Adipose tissue (tissue), 3 donors: Measurements from ENCODE around the gene CD38. TPM values are rescaled to one million over a fixed set of nuclear protein-coding genes. Genes with fewer than 3 reads are reported as not detected.
"Not testable (repeated sequence)": the region's sequence is repeated elsewhere in the genome, so short reads cannot be mapped to it uniquely, and the experiment has no call there.

Experiments used
- H3K27ac ChIP-seq: one replicate; pipeline ENCODE4 v1.5.1; 2013; ENCODE audit warnings: low read depth, low read length
- WGBS, 3 donors: extraction: QIAGEN DNeasy Blood & Tissue Kit; methylation state at CpG; one replicate each; pipeline ENCODE4 v1.1.7; 2013; 5-methylcytosine and 5-hydroxymethylcytosine counted together
- polyA plus RNA-seq, 3 donors: library from polyadenylated mRNA; stranded (reverse); fragments of 200-250 nt; gene quantifications; one replicate each; pipeline ENCODE4 v1.2.3, GENCODE V29; 2013
- donor health status: healthy with polysubstance abuse.
- donor health status: Bipolar disorder and iron deficiency.
- donor health status: healthy.

Gene CD38
- polyA plus RNA-seq, 3 donors: 0.94 to 4.7 (median 4.5) TPM

DNA sequence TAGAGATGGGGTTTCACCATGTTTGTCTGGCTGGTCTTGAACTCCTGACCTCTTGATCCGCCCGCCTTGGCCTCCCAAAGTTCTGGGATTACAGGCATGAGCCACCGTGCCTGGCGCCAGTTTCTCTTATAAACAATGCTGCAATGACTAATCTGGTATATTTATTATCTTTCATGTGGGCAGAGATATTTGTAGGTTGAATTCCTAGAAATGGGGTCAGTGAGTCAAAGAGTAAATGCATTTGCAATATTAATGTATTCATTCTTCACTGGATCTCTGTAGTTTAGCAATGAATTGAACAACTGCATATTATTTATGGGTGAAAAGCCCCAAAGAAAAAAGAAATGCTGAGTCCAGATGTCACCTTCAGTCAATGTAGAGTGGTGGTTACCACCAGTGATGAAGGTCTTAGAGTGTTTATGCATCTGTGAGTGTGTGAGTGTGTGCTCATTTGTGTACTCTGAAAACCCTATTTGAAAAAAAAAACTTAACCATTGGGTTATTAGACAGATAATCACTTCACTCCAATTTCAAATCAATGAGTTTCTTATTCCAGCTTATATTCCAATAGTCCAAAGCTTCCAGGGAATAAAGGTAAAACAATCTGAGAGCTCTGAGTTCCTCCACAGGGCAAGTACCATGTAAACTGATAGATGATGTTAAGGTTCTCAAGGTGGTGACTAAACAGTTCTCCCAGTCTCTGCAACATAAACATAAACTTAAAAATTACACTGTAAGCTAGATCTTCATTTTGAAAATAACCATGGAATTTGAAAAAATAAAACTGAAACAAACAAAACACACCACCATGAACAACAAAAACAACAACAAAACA lies 22.6 kb upstream of the CD38 start:
- 79 to 88% (median 87%) methylated on average over 4 of the region's 4 CpGs for WGBS, 3 donors
- H3K27ac ChIP-seq: no peak overlapping the region

DNA sequence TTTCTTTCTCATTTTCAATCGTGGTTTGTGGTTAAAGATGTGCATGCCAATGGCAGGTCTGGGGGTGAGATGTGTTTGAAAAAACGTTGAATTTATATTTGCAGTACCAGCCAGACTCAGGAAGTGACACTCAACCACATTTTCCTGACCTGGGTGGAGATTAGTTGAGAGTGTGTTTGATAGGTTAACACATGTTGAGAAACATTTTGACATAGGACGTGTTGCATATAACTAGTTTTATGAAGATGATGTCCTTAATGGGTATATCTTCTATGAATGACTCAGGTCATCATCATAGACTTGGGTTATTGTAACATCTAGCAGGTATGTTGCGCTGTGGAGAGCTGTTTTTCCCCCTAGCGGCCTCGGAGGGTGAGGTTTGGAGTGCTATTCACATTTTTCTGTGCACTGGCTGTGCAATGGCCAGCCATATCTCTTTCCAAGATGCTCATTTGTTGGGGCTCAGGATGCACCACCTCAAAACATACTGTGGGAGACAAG lies 21.7 kb upstream of the CD38 start:
- no peak overlapping the region for H3K27ac ChIP-seq

DNA sequence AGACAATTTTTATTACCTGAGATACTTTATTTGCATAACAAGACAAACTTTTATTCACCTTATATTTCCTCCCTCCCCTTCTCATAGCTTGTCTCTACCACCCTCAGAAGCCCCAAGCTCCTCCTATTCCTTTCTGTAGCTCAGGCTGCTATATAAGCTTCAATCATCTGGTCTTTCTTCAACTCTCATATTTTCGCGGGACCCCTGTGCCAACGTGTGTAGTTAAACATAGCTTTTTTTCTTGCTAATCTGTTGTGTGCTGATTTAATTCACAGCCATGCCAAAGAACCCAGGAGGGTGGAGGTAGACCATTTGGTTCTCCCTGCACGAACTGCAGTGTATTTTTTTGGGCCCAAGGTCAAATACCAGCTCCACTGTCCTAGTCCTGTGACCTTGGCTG lies 21.1 kb upstream of the CD38 start:
- 38 to 69% (median 65%) methylated on average over 4 of the region's 4 CpGs for WGBS, 3 donors

More for the DNA sequence above, 21.7 kb upstream of the CD38 start:
- 42 to 50% (median 46%) methylated on average over 6 of the region's 6 CpGs for WGBS, 3 donors

DNA sequence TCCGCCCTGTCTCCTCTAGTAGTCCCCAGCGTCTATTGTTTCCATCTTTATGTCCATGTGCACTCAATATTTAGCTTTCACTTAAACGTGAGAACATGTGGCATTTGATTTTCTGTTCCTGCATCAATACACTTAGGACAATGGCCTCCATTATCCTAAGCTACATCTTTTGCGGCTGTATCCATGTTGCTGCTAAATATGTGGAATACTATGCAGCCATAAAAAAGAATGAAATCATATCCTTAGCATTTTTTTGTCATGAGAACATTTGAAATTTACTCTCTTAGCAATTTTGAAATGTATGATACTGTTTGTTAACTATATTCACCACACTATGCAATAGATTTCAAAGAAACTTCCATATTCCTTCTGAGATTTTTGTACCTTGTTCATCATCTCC lies 19.8 kb upstream of the CD38 start:
- no peak overlapping the region for H3K27ac ChIP-seq
- 84 to 96% (median 93%) methylated on average over 4 of the region's 4 CpGs for WGBS, 3 donors

More for the DNA sequence above, 21.1 kb upstream of the CD38 start:
- no peak overlapping the region for H3K27ac ChIP-seq

DNA sequence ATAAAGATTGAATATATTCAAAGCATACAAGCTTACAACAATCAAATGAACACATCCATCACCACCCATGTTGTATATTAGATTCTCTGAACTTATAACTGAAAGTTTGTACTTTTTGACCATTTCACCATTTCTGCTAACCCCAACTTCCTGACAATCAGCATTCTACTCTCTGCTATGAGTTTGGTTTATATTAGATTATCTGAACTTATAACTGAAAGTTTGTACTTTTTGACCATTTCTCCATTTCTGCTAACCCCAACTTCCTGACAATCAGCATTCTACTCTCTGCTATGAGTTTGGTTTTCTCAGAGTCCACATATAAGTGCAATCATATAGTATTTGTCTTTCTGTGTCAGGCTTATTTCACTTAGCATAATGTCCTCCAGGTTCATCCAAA lies 15.7 kb upstream of the CD38 start:
- H3K27ac ChIP-seq: not testable (repeated sequence)

- no peak overlapping the region for H3K27ac ChIP-seq
- WGBS, 3 donors: 44 to 58% (median 45%) methylated on average over 6 of the region's 6 CpGs
Observed at GRCh38 chr4:15765391-15765790, 12.7 kb upstream of the CD38 start.

GRCh38 chr4:15765910-15766697 lies 12.0 kb upstream of the CD38 start:
- 28 to 43% (median 36%) methylated on average over 6 of the region's 6 CpGs for WGBS, 3 donors

GRCh38 chr4:15766821-15767220 lies 11.3 kb upstream of the CD38 start:
- H3K27ac ChIP-seq: no peak overlapping the region
- 75 to 81% (median 80%) methylated on average over 8 of the region's 8 CpGs for WGBS, 3 donors

More at GRCh38 chr4:15765910-15766697, 12.0 kb upstream of the CD38 start:
- no peak overlapping the region for H3K27ac ChIP-seq

- WGBS, 3 donors: 50 to 85% (median 61%) methylated on average over 2 of the region's 2 CpGs
- H3K27ac ChIP-seq: no peak overlapping the region
Observed at GRCh38 chr4:15769202-15769601, 8.9 kb upstream of the CD38 start.

GRCh38 chr4:15771216-15772058 lies 6.7 kb upstream of the CD38 start:
- 53 to 55% (median 54%) methylated on average over 3 of the region's 3 CpGs for WGBS, 3 donors
- H3K27ac ChIP-seq: no peak overlapping the region

DNA sequence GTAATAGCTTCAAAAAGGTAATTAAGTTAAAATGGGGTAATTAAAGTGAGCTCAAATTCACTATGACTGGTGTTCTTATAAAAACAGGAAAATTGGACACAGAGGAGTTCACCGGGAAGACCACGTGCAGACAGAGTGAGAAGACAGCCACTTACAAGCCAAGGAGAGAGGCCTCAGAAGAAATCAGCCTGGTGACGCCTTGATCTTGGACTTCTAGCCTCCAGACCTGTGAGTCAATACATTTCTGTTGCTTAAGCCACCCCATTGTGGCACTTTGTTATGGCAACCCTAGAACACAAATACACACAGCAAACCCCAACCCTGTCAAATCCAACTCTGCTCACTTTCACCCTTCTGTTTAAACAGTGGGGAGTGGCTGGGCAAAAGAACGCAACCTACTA lies 4.1 kb upstream of the CD38 start:
- WGBS, 3 donors: 82 to 84% (median 83%) methylated on average over 4 of the region's 4 CpGs

GRCh38 chr4:15776871-15777648 lies 1.1 kb upstream of the CD38 start:
- WGBS, 3 donors: 81 to 83% (median 82%) methylated on average over 5 of the region's 5 CpGs
- no peak overlapping the region for H3K27ac ChIP-seq

More for the DNA sequence above, 4.1 kb upstream of the CD38 start:
- H3K27ac ChIP-seq: no peak overlapping the region

- 68 to 73% (median 73%) methylated on average over 7 of the region's 7 CpGs for WGBS, 3 donors
Observed at GRCh38 chr4:15777697-15778288, 335 bp upstream of the CD38 start.

DNA sequence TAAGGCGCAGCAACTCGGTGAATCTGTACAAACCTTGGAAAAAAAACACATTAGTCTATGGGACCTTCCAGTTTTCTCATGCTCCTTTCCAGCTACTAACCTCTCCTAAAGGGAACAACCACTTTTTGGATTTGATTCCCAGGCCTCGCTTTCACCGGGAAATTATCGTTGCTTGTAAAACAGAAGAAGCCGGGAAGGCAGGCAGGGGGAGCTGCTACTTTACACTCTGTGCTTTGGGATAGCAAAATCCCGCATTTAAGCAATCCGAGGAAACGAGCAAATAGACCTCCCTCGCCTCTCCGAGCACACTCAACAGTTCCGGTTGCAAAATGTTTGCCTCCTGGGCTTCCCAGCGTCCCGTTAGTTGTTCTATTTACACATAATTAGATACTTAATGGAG lies 1.2 kb downstream of the CD38 start:
- no peak overlapping the region for H3K27ac ChIP-seq
- whole genome bisulfite sequencing, 3 donors: 1% methylated on average over 14 of the region's 14 CpGs

More at GRCh38 chr4:15777697-15778288, 335 bp upstream of the CD38 start:
- H3K27ac ChIP-seq: no peak overlapping the region

GRCh38 chr4:15779809-15780208 lies 1.7 kb downstream of the CD38 start:
- WGBS, 3 donors: 62 to 78% (median 68%) methylated on average over 1 of the region's 1 CpG
- no peak overlapping the region for H3K27ac ChIP-seq

DNA sequence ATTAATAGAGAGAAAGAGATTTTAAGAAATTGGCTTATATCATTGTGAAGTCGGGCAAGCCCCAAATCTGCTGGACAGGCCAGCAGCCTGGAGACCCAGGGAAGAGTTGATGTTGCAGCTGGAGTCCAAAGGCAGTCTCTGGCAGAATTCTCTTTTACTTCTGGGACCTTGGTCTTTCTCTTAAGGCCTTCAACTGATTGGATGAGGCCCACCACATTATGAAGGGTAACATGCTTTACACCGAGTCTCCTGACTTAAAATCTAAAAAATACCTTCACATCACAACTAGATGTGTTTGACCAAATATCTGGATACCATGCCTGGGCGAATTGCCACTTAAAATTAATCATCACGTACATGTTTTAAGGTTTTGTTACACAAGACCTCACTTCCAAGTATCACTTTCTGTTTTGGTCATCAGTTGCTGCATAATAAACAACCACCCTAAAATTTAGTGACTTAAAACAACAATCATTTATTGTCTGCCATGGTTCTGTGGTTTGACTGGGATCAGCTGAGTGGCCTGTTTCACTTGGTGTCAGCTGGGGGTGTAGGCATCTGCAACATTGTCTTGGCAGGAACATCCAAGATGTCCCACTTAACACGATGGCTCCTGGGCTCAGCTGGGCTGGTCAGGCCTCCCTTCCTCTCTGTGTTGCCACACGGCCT lies 3.4 kb downstream of the CD38 start:
- WGBS, 3 donors: 68 to 76% (median 71%) methylated on average over 6 of the region's 6 CpGs
- no peak overlapping the region for H3K27ac ChIP-seq

DNA sequence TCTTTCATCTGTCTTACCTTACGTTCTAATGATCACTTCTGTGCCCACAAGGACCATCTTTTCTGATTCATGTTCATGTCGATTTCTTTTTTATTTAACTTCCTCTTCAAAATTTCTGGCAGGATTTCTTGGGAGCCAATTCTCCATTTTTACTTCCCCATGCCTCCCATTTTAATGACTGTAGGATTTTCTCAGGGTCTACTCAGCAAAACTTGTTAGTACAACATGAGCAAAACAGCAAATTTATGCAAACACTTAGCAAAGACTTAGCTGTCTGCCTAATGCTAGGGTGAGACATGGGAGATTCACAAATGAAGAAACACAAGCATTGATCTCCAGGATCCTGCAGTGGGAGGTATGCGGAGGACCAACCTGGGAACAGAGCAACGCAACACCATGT lies 5.5 kb downstream of the CD38 start:
- WGBS, 3 donors: 68 to 74% (median 71%) methylated on average over 4 of the region's 4 CpGs
- no peak overlapping the region for H3K27ac ChIP-seq
